Adrenal gland (tissue), 5 donors: ENCODE results near the gene THAP2.

Experiments used
- CTCF ChIP-seq, 6 experiments: fragments of 450-650 bp in 4 of 6; fragments of 200-600 bp in 2 of 6; sonication (generic) in 1 of 6; IDR thresholded peaks; 1 replicate in 5 of 6; 2 replicates in 1 of 6; pipeline versions ENCODE4 v1.5.1 to v1.8.0; 2016 to 2021; ENCODE audit warnings: antibody characterized with exemption in 6 of 6, mild to moderate bottlenecking in 2 of 6, moderate library complexity in 1 of 6
- POLR2A ChIP-seq, 2 donors: fragments of 450-650 bp; IDR thresholded peaks; one replicate each; pipeline ENCODE4 v1.6.1; 2017; ENCODE audit warnings: antibody characterized with exemption in 2 of 2, mild to moderate bottlenecking in 2 of 2, moderate library complexity in 1 of 2
- donor health status: DM: no; HTN: no; CAD: no.

GRCh38 chr12:71661977-71662530 lies 2.0 kb upstream of the THAP2 start:
- TF ChIP-seq CTCF (IDR thresholded peaks at IDR 0.05) (no peak), POLR2A (IDR thresholded peaks at IDR 0.05) (no peak)
